Thyroid gland (tissue), 4 donors: ENCODE data around the gene BACH2. TPM values are rescaled to one million over a fixed set of nuclear protein-coding genes. Genes with fewer than 3 reads are reported as not detected.

ENCODE experiments used
- DNase-seq, 2 donors: peaks; one replicate each; pipeline ENCODE4 v3.0.0-alpha.2; 2019
- H3K27ac ChIP-seq, 3 donors: fragments of 200-600 bp; sonication (generic); 1 replicate in 2 of 3; 2 replicates in 1 of 3; pipeline ENCODE4 v1.5.1; 2016 to 2019; ENCODE audit warnings: mild to moderate bottlenecking in 1 of 3, moderate library complexity in 1 of 3
- H3K27me3 ChIP-seq: fragments of 200-600 bp; sonication (generic); one replicate; pipeline ENCODE4 v1.5.1; 2019
- H3K36me3 ChIP-seq, 2 donors: fragments of 200-600 bp; sonication (generic); one replicate each; pipeline ENCODE4 v1.5.1; 2016 to 2019
- H3K4me1 ChIP-seq, 2 donors: fragments of 200-600 bp; sonication (generic); one replicate each; pipeline ENCODE4 v1.5.1; 2017 to 2019
- H3K4me3 ChIP-seq, 3 donors: fragments of 200-600 bp; sonication (generic); replicated peaks in 1 of 3; 1 replicate in 2 of 3; 2 replicates in 1 of 3; pipeline ENCODE4 v1.5.1; 2016; ENCODE audit warnings: mild to moderate bottlenecking in 1 of 3
- H3K9me3 ChIP-seq: fragments of 200-600 bp; sonication (generic); one replicate; pipeline ENCODE4 v1.5.1; 2017
- CTCF ChIP-seq, 6 experiments: fragments of 200-600 bp in 3 of 6; fragments of 450-650 bp in 3 of 6; sonication (generic) in 3 of 6; IDR thresholded peaks; one replicate each; pipeline ENCODE4 v1.5.1; 2016 to 2019; ENCODE audit warnings: antibody characterized with exemption in 6 of 6, mild to moderate bottlenecking in 2 of 6, inconsistent platforms in 1 of 6, moderate library complexity in 1 of 6
- POLR2A ChIP-seq, 2 donors: fragments of 450-650 bp; IDR thresholded peaks; one replicate each; pipeline ENCODE4 v1.6.1; 2017; ENCODE audit warnings: antibody characterized with exemption in 2 of 2, mild to moderate bottlenecking in 2 of 2, moderate library complexity in 1 of 2
- WGBS, 2 donors: methylation state at CpG; one replicate each; pipeline ENCODE4 v1.1.5; 2017; 5-methylcytosine and 5-hydroxymethylcytosine counted together
- intact Hi-C: fragments of 100-400 bp; cut with DNase I; formaldehyde crosslinking; loops from one replicate; pipeline ENCODE4 v1.15.1; 2023
- total RNA-seq, 4 donors: library from RNA; depleted of rRNA; stranded (reverse); fragments of >200 nt; gene quantifications; one replicate each; pipeline ENCODE4 v1.2.3, GENCODE V29; 2016

The BACH2 gene
- total RNA-seq, 4 donors from 2014 or later, result 0.98 to 6.6 (median 3.9) TPM

- H3K4me1 ChIP-seq, result peaks cover 11 to 16% of the 10 kb centered on the region in 2 donors
- no peaks in the 10 kb centered on the region for H3K27me3 ChIP-seq
- 49 to 61% methylated on average over 2 of the region's 2 CpGs for WGBS, 2 donors
- intact Hi-C loops, result loop anchor here (10.0 kb wide), 1 partner anchor 307 kb away; the partner anchor contains the start of gene BACH2
- no peak overlapping the region for H3K4me3 ChIP-seq
- no peak for DNase-seq
- no peaks in the 10 kb centered on the region for H3K36me3 ChIP-seq
- no peak overlapping the region for H3K27ac ChIP-seq
- TF ChIP-seq POLR2A (IDR thresholded peaks at IDR 0.05), result no peak
- TF ChIP-seq CTCF (IDR thresholded peaks at IDR 0.05), result no peak
- no peaks in the 10 kb centered on the region for H3K9me3 ChIP-seq
Observed at GRCh38 chr6:89987830-89988229, 308.8 kb downstream of the BACH2 start.

GRCh38 chr6:89987140-89987539 lies 309.5 kb downstream of the BACH2 start:
- H3K27ac ChIP-seq, result no peak overlapping the region
- WGBS, 2 donors, result 90 to 93% methylated on average over 3 of the region's 3 CpGs
- intact Hi-C loops, result loop anchor here (10.0 kb wide), 1 partner anchor 308 kb away; the partner anchor contains the start of gene BACH2
- H3K4me3 ChIP-seq, result no peak overlapping the region
- DNase-seq, result no peak
- H3K36me3 ChIP-seq, result no peaks in the 10 kb centered on the region
- no peaks in the 10 kb centered on the region for H3K27me3 ChIP-seq
- H3K4me1 ChIP-seq, result peaks cover 11 to 16% of the 10 kb centered on the region in 2 donors
- TF ChIP-seq POLR2A (IDR thresholded peaks at IDR 0.05), result no peak
- no peak for TF ChIP-seq CTCF (IDR thresholded peaks at IDR 0.05)
- H3K9me3 ChIP-seq, result no peaks in the 10 kb centered on the region

GRCh38 chr6:89986650-89987074 lies 310.0 kb downstream of the BACH2 start:
- TF ChIP-seq CTCF (IDR thresholded peaks at IDR 0.05), result no peak
- no peak for TF ChIP-seq POLR2A (IDR thresholded peaks at IDR 0.05)
- H3K27me3 ChIP-seq, result no peaks in the 10 kb centered on the region
- peaks cover 11 to 16% of the 10 kb centered on the region in 2 donors for H3K4me1 ChIP-seq
- DNase-seq, result no peak
- no peaks in the 10 kb centered on the region for H3K9me3 ChIP-seq
- WGBS, 2 donors, result 96 to 97% methylated on average over 3 of the region's 3 CpGs
- intact Hi-C loops, result loop anchor here (10.0 kb wide), 1 partner anchor 308 kb away; the partner anchor contains the start of gene BACH2
- H3K4me3 ChIP-seq, result no peak overlapping the region
- no peaks in the 10 kb centered on the region for H3K36me3 ChIP-seq
- H3K27ac ChIP-seq, result no peak overlapping the region

- 85 to 96% methylated on average over 11 of the region's 11 CpGs for WGBS, 2 donors
- no peaks in the 10 kb centered on the region for H3K27me3 ChIP-seq
- H3K4me1 ChIP-seq, result peaks cover 11 to 16% of the 10 kb centered on the region in 2 donors
- DNase-seq, result no peak
- TF ChIP-seq POLR2A (IDR thresholded peaks at IDR 0.05) (no peak), CTCF (IDR thresholded peaks at IDR 0.05) (no peak)
- H3K4me3 ChIP-seq, result no peak overlapping the region
- no peaks in the 10 kb centered on the region for H3K9me3 ChIP-seq
- no peaks in the 10 kb centered on the region for H3K36me3 ChIP-seq
- no peak overlapping the region for H3K27ac ChIP-seq
- intact Hi-C loops, result loop anchor here (10.0 kb wide), 1 partner anchor 309 kb away; the partner anchor contains the start of gene BACH2
Observed at GRCh38 chr6:89985751-89986493, 310.7 kb downstream of the BACH2 start.
